ENCODE data around the gene EXOG.
A peak's percentile ranks its signal among the peaks of the same experiment; 100 is the strongest.

Gene EXOG, protein sequence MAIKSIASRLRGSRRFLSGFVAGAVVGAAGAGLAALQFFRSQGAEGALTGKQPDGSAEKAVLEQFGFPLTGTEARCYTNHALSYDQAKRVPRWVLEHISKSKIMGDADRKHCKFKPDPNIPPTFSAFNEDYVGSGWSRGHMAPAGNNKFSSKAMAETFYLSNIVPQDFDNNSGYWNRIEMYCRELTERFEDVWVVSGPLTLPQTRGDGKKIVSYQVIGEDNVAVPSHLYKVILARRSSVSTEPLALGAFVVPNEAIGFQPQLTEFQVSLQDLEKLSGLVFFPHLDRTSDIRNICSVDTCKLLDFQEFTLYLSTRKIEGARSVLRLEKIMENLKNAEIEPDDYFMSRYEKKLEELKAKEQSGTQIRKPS
- 16.0 to 40.0 (median 23.5) reads per million in 9 experiments for total RNA-seq

DNA sequence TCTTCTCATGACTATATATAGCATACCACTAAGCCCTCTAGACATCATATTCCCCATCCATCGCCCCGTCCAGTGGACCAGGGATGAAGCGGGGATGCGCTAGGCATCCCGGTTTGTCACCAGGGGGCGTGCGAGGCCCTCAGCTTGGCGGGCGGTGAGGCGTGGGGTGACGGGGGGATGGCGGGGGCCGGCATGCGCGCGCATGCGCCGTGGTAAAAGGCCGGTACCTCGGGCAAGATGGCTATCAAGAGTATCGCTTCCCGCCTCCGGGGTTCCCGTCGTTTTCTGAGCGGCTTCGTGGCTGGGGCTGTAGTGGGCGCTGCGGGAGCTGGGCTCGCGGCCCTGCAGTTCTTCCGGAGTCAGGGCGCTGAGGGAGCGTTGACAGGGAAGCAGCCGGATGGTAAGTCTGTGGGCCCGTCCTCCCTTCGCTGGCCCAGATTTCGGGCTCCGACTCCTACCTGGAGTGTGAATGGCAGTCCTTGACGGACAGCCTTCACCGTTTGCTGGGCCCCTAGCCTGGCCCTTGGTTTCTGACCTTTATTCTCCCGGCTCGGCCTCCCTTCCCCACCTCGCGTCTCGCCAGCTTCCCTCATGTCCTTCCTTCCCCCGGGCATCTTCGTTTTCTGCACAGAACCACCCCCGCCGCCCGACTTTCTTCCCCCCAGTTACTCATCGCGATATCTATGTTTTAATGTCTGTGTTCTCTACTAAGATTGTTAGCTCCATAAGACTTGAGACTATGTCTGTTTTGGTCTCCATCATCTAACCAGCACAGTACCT is at the start of gene EXOG:
EXOG (plus strand) TSS at position 210 of the 780 bp plus-strand sequence; CDS start at position 238, 28 bp downstream.
- DNase-seq (peak; percentile 89 to 93 (median 90)), ATAC-seq (replicated peaks) (peak; percentile 92)
- Mint-ChIP-seq H3K36me3 (ENCODE audit: insufficient read depth) (peaks cover 14% of the 10 kb centered on the region), H3K9me3 (no peaks in the 10 kb centered on the region), H3K27ac (peak within 1 kb of the TSS; percentile 91 to 93), H3K4me3 (peak within 1 kb of the TSS; percentile 91 to 92), H3K27me3 (no peaks in the 10 kb centered on the region), H3K4me1 (ENCODE audit: low read depth in 2 of 2) (peaks cover 15 to 32% of the 10 kb centered on the region in 2 donors)

DNA sequence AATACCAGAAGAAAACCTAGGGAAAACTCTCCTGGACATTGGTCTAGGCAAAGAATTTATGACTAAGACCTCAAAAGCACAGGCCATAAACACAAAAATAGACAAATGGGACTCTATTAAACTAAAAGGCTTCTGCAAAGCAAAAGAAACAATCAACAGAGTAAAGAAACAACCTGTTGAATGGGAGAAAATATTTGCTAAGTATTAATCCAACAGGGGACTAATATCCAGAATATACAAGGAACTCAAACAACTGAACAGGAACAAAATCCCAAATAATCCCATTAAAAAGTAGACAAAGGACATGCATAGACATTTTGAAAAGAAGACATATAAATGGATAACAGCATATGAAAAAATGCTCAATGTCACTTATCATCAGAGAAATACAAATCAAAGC is 49.3 kb upstream of the EXOG start:
- H3K4me1 Mint-ChIP-seq (ENCODE audit: low read depth in 2 of 2), result peaks cover 0 to 2% of the 10 kb centered on the region in 2 donors

DNA sequence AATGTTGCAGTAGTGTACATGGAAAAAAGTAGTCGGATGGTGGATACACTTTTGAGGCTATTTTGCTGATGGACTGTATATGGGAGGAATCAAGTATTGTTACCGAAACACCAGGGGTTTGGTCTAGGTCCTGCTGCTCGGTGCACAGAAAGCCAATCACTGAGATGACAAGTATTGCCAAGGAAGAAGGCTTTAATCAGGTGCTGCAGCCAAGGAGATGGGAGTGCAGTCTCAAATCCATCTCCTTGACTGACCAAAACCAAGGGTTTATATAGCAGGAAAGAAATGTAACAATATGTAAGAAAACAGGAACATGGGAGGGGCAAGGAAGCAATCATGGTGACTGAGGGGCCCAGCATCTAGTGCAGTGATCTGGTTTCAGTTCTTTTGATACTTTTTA is 45.3 kb upstream of the EXOG start:
- Mint-ChIP-seq H3K27ac (no peak overlapping the region), H3K36me3 (ENCODE audit: insufficient read depth) (peaks cover 7% of the 10 kb centered on the region), H3K9me3 (no peaks in the 10 kb centered on the region), H3K27me3 (peaks cover 10 to 16% of the 10 kb centered on the region in 2 donors), H3K4me3 (no peak overlapping the region), H3K4me1 (ENCODE audit: low read depth in 2 of 2) (peaks cover 11 to 14% of the 10 kb centered on the region in 2 donors)
- DNase-seq (no peak), ATAC-seq (replicated peaks) (no peak)

More for the DNA sequence above, 49.3 kb upstream of the EXOG start:
- H3K4me3 Mint-ChIP-seq, result no peak overlapping the region
- ATAC-seq (replicated peaks) (no peak), DNase-seq (no peak)
- no peaks in the 10 kb centered on the region for H3K36me3 Mint-ChIP-seq (ENCODE audit: insufficient read depth)
- no peaks in the 10 kb centered on the region for H3K9me3 Mint-ChIP-seq
- peaks cover 10% of the 10 kb centered on the region in 2 donors for H3K27me3 Mint-ChIP-seq
- no peak overlapping the region for H3K27ac Mint-ChIP-seq

DNA sequence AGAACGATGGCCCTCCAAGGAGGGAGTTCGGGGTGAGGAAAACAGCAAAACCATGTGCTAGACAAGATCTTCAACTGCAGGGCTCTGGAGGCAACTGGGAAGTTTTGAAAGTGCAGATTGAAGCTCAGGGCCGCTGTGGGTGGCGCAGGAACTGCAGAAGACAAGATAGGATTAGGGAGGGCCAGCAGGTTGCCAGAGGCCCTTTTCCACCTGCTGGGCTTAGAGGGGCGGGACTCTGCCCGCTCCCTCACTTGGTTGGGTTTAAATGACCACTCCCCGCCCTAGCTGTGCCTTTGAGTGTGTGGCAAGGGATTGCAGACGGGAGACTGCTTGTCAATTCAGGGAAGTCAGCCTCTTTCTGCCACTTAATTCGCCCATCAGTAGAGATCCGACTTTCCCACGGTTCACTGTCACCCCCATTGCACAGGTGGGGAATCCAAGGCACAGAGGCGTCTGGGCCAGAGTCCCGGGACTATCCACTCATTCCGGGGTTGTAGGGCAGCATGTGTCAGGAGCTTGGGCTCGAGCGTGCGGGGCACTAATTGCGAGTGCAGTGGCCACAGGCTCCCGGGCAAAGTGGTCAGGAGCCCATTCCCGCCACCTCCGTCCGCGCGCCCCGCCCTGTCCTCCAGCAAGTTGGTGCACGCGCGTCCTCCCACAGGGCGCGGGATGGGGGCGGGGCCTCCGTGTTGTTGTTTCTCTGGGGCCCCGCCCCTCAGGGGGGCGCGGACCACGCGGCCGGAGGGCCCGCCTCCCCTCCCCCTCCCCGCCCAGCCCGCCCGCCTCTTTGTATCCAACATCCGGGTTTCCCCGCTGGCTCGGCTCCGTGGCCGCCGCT is 42.8 kb upstream of the EXOG start, which contains the start of gene ACVR2B:
ACVR2B (plus strand) TSS at position 816 of the 838 bp plus-strand sequence. CDS start 433 bp downstream, outside the sequence.
- Mint-ChIP-seq H3K9me3 (no peaks in the 10 kb centered on the region), H3K36me3 (ENCODE audit: insufficient read depth) (peaks cover 7% of the 10 kb centered on the region), H3K4me1 (ENCODE audit: low read depth in 2 of 2) (peaks cover 11 to 14% of the 10 kb centered on the region in 2 donors), H3K4me3 (peak within 1 kb of the TSS; percentile 86 to 88), H3K27me3 (peaks cover 0 to 14% of the 10 kb centered on the region in 2 donors), H3K27ac (peak within 1 kb of the TSS; percentile 5 to 62)
- peak; percentile 13 to 45 (median 42) for DNase-seq
- ATAC-seq (replicated peaks), result peak; percentile 53

DNA sequence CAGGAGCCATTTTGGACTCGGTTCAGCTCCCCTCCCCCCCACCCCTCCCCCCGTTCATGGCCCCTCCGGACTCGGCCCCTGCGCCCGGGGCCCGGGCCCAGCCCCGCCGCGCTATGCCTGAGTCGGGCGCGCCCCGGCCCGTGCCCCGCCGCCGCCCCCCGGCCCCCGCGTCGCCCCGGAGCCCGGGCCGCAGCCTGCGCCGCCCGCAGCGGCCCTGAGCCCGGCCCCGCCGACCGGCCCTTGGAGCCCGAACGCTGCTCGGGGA is 42.3 kb upstream of the EXOG start:
- H3K27ac Mint-ChIP-seq, result no peak overlapping the region
- H3K9me3 Mint-ChIP-seq, result no peaks in the 10 kb centered on the region
- ATAC-seq (replicated peaks) (no peak), DNase-seq (no peak)
- peak overlapping the region; percentile 86 to 88 for H3K4me3 Mint-ChIP-seq
- H3K36me3 Mint-ChIP-seq (ENCODE audit: insufficient read depth), result peaks cover 7% of the 10 kb centered on the region
- peaks cover 11 to 14% of the 10 kb centered on the region in 2 donors for H3K4me1 Mint-ChIP-seq (ENCODE audit: low read depth in 2 of 2)
- H3K27me3 Mint-ChIP-seq, result peaks cover 0 to 10% of the 10 kb centered on the region in 2 donors

DNA sequence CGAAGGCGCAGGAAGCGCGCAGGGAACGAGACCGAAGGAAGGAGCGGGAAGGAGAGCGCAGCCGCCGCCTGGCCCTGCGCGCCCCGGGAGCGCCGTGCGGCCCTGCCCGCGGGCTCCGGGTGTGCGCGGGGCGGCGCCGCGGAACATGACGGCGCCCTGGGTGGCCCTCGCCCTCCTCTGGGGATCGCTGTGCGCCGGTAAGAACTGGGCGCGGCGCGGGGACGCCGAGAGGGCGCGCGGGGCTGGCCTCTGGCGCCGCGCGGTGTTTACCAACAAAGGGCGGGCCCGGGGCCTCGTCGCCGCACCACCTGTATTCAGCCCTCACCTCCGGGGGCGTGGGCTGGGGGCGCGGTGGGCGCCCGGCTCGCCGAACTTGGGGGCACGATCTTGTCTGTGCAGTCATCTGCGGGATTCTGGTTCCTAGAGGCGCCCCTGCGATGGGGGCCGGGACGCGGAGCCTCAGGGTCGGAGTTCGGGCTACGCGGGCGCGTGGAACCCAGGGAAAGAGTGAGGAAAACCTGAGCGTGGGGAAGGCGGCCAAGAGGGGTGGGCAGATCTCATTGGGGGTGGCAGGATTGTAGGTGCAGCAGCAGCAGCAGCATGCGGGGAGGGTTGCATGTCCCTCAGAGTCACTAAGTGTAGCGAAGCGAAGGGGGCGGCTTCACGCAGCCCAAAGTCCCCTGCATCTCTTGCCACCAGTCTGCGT is 41.8 kb upstream of the EXOG start:
- Mint-ChIP-seq H3K9me3 (no peaks in the 10 kb centered on the region), H3K27ac (peak overlapping the region; percentile 5 to 62), H3K4me3 (peak overlapping the region; percentile 86 to 88), H3K4me1 (ENCODE audit: low read depth in 2 of 2) (peaks cover 11 to 14% of the 10 kb centered on the region in 2 donors), H3K36me3 (ENCODE audit: insufficient read depth) (peaks cover 7% of the 10 kb centered on the region), H3K27me3 (peaks cover 0 to 10% of the 10 kb centered on the region in 2 donors)
- peak; percentile 79 for ATAC-seq (replicated peaks)
- DNase-seq, result peak in 2 of 3 experiments; percentile 21 to 22

DNA sequence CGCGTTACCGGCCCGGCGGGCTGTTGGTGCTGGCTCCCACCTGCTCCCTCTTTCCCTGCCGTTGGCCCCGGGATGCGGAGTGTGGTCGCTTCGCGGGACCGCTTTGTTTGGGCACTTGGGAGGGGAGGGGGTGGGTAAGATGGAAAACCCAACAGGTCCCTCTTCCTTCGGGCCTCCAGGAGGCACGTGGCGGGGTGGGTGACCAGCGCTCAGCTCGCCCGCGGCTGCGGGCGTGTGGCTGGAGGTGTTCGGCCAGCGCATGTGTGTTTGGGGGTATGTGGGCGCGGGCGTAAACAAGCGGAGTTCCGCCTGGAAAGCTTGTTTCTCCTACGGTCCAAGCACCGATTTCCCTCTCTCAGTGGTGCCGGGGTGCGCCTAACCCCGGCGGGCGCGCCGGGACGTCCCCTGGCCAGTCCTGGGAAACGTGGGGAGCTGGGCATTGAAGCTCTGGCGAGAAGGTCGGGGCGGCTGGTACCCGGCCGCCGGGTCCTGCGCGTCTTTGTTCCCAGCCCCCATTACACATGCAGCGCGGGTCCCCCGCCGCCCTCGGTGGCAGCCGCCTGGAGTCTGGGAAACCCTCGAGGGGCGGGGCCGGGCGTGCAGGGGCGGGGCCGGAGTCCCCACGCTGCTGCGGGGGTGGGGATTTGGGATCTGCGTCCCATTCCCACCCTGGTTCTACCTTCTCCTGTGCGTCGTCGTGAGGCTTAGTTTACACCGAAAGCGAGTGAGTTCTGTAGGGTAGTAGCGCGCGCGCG is 41.1 kb upstream of the EXOG start:
- ATAC-seq (replicated peaks), result peak; percentile 35
- peaks cover 7% of the 10 kb centered on the region for H3K36me3 Mint-ChIP-seq (ENCODE audit: insufficient read depth)
- peak in 2 of 3 experiments; percentile 18 to 19 for DNase-seq
- H3K4me3 Mint-ChIP-seq, result peak overlapping the region; percentile 86 to 88
- peak overlapping the region; percentile 5 to 62 for H3K27ac Mint-ChIP-seq
- peaks cover 11 to 14% of the 10 kb centered on the region in 2 donors for H3K4me1 Mint-ChIP-seq (ENCODE audit: low read depth in 2 of 2)
- H3K9me3 Mint-ChIP-seq, result no peaks in the 10 kb centered on the region
- peaks cover 0 to 10% of the 10 kb centered on the region in 2 donors for H3K27me3 Mint-ChIP-seq

DNA sequence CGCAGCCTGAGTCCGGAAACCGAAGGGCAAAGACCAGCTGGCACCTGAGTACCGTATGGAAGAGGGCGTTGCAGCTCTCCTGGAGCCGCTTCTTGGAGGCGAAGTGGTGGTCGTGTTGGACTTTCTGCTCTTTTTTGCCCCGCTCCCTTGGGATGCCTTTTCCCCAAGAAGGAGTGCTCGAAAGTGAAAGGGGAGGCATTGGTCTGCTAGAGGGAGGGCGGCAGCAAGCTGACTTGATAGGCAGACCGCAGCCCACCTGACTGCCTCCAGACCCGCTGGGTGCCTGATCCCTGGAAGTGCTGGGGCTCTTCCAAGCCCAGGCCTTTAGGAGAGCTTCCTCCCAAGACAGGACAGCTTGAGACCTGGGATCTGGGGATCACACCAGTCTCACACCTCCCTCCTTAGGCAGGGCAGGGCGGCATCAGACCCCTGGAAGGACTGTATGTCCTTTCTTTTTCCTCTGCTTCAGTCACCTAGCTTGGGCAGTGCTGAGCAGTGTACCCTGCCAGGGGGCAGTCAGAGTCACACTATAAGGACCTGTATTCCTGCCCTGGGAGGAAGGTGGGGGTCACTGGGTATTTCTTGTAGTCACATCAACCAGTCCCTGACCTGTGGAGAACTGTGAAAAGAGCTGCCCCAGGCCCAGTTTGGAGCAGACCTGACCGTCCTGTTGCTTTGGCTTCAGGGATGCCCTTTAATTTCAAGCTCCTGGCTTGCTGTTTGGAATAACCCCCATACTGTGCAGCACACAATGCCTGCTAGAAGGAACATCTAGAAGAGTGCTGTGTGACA is 40.3 kb upstream of the EXOG start:
- H3K4me3 Mint-ChIP-seq, result peak overlapping the region; percentile 86 to 88
- no peak for ATAC-seq (replicated peaks)
- no peak for DNase-seq
- peaks cover 11 to 17% of the 10 kb centered on the region in 2 donors for H3K4me1 Mint-ChIP-seq (ENCODE audit: low read depth in 2 of 2)
- no peak overlapping the region for H3K27ac Mint-ChIP-seq
- H3K9me3 Mint-ChIP-seq, result no peaks in the 10 kb centered on the region
- peaks cover 0 to 10% of the 10 kb centered on the region in 2 donors for H3K27me3 Mint-ChIP-seq
- H3K36me3 Mint-ChIP-seq (ENCODE audit: insufficient read depth), result peaks cover 7% of the 10 kb centered on the region

DNA sequence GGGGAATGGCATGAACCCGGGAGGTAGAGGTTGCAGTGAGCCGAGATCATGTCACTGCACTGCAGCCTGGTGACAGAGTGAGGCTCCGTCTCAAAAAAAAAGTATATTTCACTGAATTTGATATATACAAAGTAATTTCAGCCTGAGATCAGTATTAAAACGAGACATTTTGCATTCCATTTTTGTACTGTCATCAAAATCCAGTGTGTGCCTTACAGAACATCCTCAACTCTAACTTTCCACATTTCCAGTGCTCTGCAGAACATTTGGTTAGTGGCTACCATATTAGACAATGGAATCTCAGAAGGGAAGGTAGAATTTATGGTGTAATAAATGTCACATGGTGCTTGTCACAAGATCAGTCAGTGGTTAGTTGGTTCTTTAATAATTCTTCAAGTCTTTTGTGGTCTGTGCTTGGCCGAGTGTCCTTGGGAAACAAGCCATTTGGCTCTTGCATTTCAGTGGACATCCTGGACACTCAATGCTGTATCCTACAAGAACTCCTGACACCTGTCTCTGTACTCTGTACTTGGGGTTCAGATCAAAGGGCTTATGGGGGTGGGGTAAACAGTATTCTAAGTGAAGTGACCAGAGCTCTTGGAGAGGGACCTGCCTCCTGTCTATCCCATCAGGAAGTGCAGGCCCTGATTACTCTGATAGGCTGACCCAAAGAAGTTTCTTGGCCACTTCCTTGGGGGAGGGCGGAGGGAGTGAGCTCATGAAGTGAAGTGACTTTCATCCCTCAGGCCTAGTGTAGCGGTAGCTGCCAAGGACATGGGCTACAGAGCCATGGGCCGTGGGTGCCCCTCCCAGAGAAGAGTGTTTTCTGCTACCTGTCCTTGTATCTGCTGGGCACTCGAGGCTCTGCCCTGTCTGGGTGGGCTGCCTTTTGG is 38.8 kb upstream of the EXOG start:
- DNase-seq (no peak), ATAC-seq (replicated peaks) (no peak)
- Mint-ChIP-seq H3K4me1 (ENCODE audit: low read depth in 2 of 2) (peaks cover 11 to 17% of the 10 kb centered on the region in 2 donors), H3K27ac (no peak overlapping the region), H3K4me3 (no peak overlapping the region), H3K9me3 (no peaks in the 10 kb centered on the region), H3K36me3 (ENCODE audit: insufficient read depth) (peaks cover 7% of the 10 kb centered on the region), H3K27me3 (peaks cover 0 to 6% of the 10 kb centered on the region in 2 donors)

DNA sequence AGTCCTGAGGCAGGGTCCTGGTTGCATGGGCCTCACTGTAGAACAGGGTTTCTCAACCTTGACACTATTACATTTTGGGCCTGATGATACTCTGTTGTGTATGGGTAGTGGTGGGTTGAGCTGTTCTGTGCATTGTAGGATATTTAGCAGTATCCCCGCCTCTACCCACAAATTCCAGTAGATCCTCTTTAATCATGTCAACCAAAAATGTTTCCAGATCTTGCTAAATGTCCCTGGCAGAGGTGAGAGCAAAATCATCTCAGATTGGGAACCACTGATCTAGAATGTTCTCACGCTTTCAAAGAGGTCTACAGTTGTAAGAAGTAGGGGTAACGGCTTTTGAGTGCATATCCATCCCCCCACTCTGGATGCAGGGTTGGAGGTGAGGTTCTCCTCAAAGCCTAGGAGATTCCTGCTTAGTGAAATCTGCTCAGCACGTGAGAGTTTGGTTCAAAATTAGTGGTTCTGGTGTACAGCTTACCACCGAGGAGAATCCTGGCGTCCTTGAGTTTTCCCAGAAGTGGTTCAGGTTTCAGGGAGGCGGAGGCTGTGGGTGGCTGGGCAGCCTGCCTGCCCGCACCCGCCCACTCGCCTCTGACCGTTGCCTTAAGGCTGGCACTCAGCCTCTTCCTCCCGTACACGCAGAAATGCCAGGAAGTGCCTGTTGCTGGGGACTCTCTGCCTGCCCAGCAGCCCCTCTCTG is 37.2 kb upstream of the EXOG start:
- peaks cover 2% of the 10 kb centered on the region for H3K36me3 Mint-ChIP-seq (ENCODE audit: insufficient read depth)
- no peaks in the 10 kb centered on the region for H3K27me3 Mint-ChIP-seq
- H3K9me3 Mint-ChIP-seq, result no peaks in the 10 kb centered on the region
- peak overlapping the region in 1 of 2 donors; percentile 32 for H3K27ac Mint-ChIP-seq
- peaks cover 4 to 10% of the 10 kb centered on the region in 2 donors for H3K4me1 Mint-ChIP-seq (ENCODE audit: low read depth in 2 of 2)
- H3K4me3 Mint-ChIP-seq, result no peak overlapping the region
- no peak for ATAC-seq (replicated peaks)
- no peak for DNase-seq
